ENCODE data around the gene TMEM218.
"Not testable (repeated sequence)": the region's sequence is repeated elsewhere in the genome, so short reads cannot be mapped to it uniquely, and the experiment has no call there.

Gene TMEM218

GRCh38 chr11:125128450-125128849, 17.0 kb upstream of the TMEM218 start:
- no peak for DNase-seq

GRCh38 chr11:125124618-125124992, 13.2 kb upstream of the TMEM218 start:
- DNase-seq, result no peak

- peak; percentile 48 for DNase-seq
Observed at GRCh38 chr11:125123947-125124617, 12.7 kb upstream of the TMEM218 start.

- no peak for DNase-seq
Observed at GRCh38 chr11:125123194-125123946, 11.9 kb upstream of the TMEM218 start.

- DNase-seq, result no peak
Observed at GRCh38 chr11:125117429-125117828, 6.0 kb upstream of the TMEM218 start.

- DNase-seq, result no peak
Observed at GRCh38 chr11:125114518-125114917, 3.1 kb upstream of the TMEM218 start.

GRCh38 chr11:125112208-125112604, 780 bp upstream of the TMEM218 start:
- DNase-seq, result no peak

- no peak for DNase-seq
Observed at GRCh38 chr11:125111001-125111342, 454 bp downstream of the TMEM218 start.

- peak; percentile 11 for DNase-seq
Observed at GRCh38 chr11:125110506-125110905, 920 bp downstream of the TMEM218 start.

GRCh38 chr11:125108469-125108868, 3.0 kb downstream of the TMEM218 start:
- no peak for DNase-seq

GRCh38 chr11:125105926-125106325, 5.5 kb downstream of the TMEM218 start:
- DNase-seq, result no peak

- no peak for DNase-seq
Observed at GRCh38 chr11:125102510-125102909, 8.9 kb downstream of the TMEM218 start.

GRCh38 chr11:125102025-125102424, 9.4 kb downstream of the TMEM218 start:
- DNase-seq, result no peak

GRCh38 chr11:125101596-125101995, 9.8 kb downstream of the TMEM218 start:
- no peak for DNase-seq

- DNase-seq, result no peak
Observed at GRCh38 chr11:125100136-125100535, 11.3 kb downstream of the TMEM218 start.

- DNase-seq, result no peak
Observed at GRCh38 chr11:125094731-125095130, 16.7 kb downstream of the TMEM218 start.

GRCh38 chr11:125093502-125093901, 17.9 kb downstream of the TMEM218 start:
- DNase-seq, result no peak

- DNase-seq, result no peak
Observed at GRCh38 chr11:125092669-125093068, 18.8 kb downstream of the TMEM218 start.

- DNase-seq, result no peak
Observed at GRCh38 chr11:125091877-125092664, 19.4 kb downstream of the TMEM218 start.

GRCh38 chr11:125091247-125091876, 20.1 kb downstream of the TMEM218 start:
- DNase-seq, result no peak

- no peak for DNase-seq
Observed at GRCh38 chr11:125090816-125091215, 20.6 kb downstream of the TMEM218 start.

- not testable (repeated sequence) for DNase-seq
Observed at GRCh38 chr11:125090151-125090550, 21.3 kb downstream of the TMEM218 start.

GRCh38 chr11:125089481-125089880, 21.9 kb downstream of the TMEM218 start:
- DNase-seq, result not testable (repeated sequence)

All from CD4-positive, alpha-beta T cell treated with Interleukin-10 for 1 hour (primary cell).